Aorta (tissue), 5 donors: Measurements from ENCODE around the gene CAPN8. TPM values are rescaled to one million over a fixed set of nuclear protein-coding genes. Genes with fewer than 3 reads are reported as not detected.

ENCODE experiments used
- ATAC-seq: fragments of 200-7000 bp; cut with Tn5 transposase; one replicate; pipeline ENCODE4 v1.9.1; 2022; ENCODE audit warnings: moderate library complexity; ENCODE audit not compliant: low FRiP score
- DNase-seq, 2 donors: peaks; one replicate each; pipeline ENCODE4 v3.0.0-alpha.2; 2020
- H3K27ac ChIP-seq, 2 donors: one replicate each; pipeline ENCODE4 v1.5.1; 2013; ENCODE audit warnings: low read length in 2 of 2, mild to moderate bottlenecking in 2 of 2, moderate library complexity in 2 of 2, control low read depth in 1 of 2, inconsistent platforms in 1 of 2, low read depth in 1 of 2
- H3K27me3 ChIP-seq, 2 donors: one replicate each; pipeline ENCODE4 v1.6.1; 2013; ENCODE audit warnings: control low read depth in 1 of 2, low read length in 1 of 2, mild to moderate bottlenecking in 1 of 2, moderate library complexity in 1 of 2; ENCODE audit not compliant: insufficient read depth in 2 of 2, control insufficient read depth in 1 of 2
- H3K36me3 ChIP-seq, 2 donors: one replicate each; pipeline ENCODE4 v1.6.1; 2013; ENCODE audit warnings: control low read depth in 1 of 2, low read length in 1 of 2, mild to moderate bottlenecking in 1 of 2; ENCODE audit not compliant: insufficient read depth in 2 of 2, control insufficient read depth in 1 of 2
- H3K4me1 ChIP-seq, 2 donors: one replicate each; pipeline ENCODE4 v1.6.1; 2013; ENCODE audit warnings: low read length in 2 of 2, control low read depth in 1 of 2, mild to moderate bottlenecking in 1 of 2, moderate library complexity in 1 of 2; ENCODE audit not compliant: insufficient read depth in 2 of 2, control insufficient read depth in 1 of 2
- H3K4me3 ChIP-seq, 2 donors: one replicate each; pipeline ENCODE4 v1.5.1; 2013; ENCODE audit warnings: low read length in 2 of 2, control low read depth in 1 of 2, mild to moderate bottlenecking in 1 of 2
- H3K9me3 ChIP-seq: one replicate; pipeline ENCODE4 v1.6.1; 2013; ENCODE audit warnings: mild to moderate bottlenecking, low read length; ENCODE audit not compliant: control insufficient read depth
- WGBS, 2 donors: extraction: QIAGEN DNeasy Blood & Tissue Kit; methylation state at CpG; one replicate each; pipeline ENCODE4 v1.1.7; 2013; 5-methylcytosine and 5-hydroxymethylcytosine counted together
- intact Hi-C, 2 donors: fragments of 100-400 bp; cut with DNase I; formaldehyde crosslinking; loops; one replicate each; pipeline versions ENCODE4 v1.14.2 to v1.15.0; 2022
- polyA plus RNA-seq, 2 donors: library from polyadenylated mRNA; stranded (reverse); fragments of 200-250 nt; gene quantifications; one replicate each; pipeline ENCODE4 v1.2.3, GENCODE V29; 2013
- total RNA-seq, 2 donors: library from RNA; stranded (reverse); fragmentation: NEBNext Ultra II Directional; extraction: Animal tissue kit (Norgen Biotek cat#: 25700); gene quantifications; one replicate each; pipeline ENCODE4 v1.2.1, GENCODE V29; 2021
- donor health status: healthy with polysubstance abuse.
- donor health status: Bipolar disorder and iron deficiency.
- donor health status: DM: no; HTN: no; CAD: no.
- donor health status: DM: no; HTN: no; CAD: no.
- donor health status: DM: yes; HTN: yes; CAD: no.

CAPN8 gene
- total and polyA plus RNA-seq, 4 donors: 0.33 to 2.9 (median 0.45) TPM; not detected in 1

GRCh38 chr1:223691121-223691520 is 25.6 kb upstream of the CAPN8 start:
- no peak overlapping the region for H3K4me3 ChIP-seq
- 66 to 84% methylated on average over 4 of the region's 4 CpGs for WGBS, 2 donors
- intact Hi-C loops: no loop called here

GRCh38 chr1:223684488-223684792 is 18.9 kb upstream of the CAPN8 start:
- no peaks in the 10 kb centered on the region for H3K36me3 ChIP-seq
- WGBS, 2 donors: 79 to 84% methylated on average over 3 of the region's 3 CpGs
- H3K27me3 ChIP-seq: peaks cover 0 to 1% of the 10 kb centered on the region in 2 donors
- intact Hi-C loops: loop anchor here (5.0 kb wide), 1 partner anchor 552 kb away; no protein-coding TSS in a partner anchor
- DNase-seq (no peak), ATAC-seq (no peak)
- H3K4me1 ChIP-seq: no peaks in the 10 kb centered on the region
- H3K9me3 ChIP-seq: peaks cover 2% of the 10 kb centered on the region
- H3K27ac ChIP-seq: no peak overlapping the region
- no peak overlapping the region for H3K4me3 ChIP-seq

More at GRCh38 chr1:223691121-223691520, 25.6 kb upstream of the CAPN8 start:
- Histone ChIP-seq H3K27me3 (no peaks in the 10 kb centered on the region), H3K36me3 (no peaks in the 10 kb centered on the region), H3K9me3 (peaks cover 1% of the 10 kb centered on the region), H3K27ac (no peak overlapping the region), H3K4me1 (no peaks in the 10 kb centered on the region)
- DNase-seq (no peak), ATAC-seq (no peak)

- intact Hi-C loops: loop anchor here (5.0 kb wide), 1 partner anchor 552 kb away; no protein-coding TSS in a partner anchor
- Histone ChIP-seq H3K36me3 (no peaks in the 10 kb centered on the region), H3K27me3 (peaks cover 0 to 1% of the 10 kb centered on the region in 2 donors), H3K9me3 (peaks cover 2% of the 10 kb centered on the region), H3K4me1 (no peaks in the 10 kb centered on the region), H3K27ac (no peak overlapping the region), H3K4me3 (no peak overlapping the region)
- 60 to 61% methylated on average over 9 of the region's 9 CpGs for WGBS, 2 donors
- ATAC-seq (no peak), DNase-seq (no peak)
These were observed 18.3 kb upstream of the CAPN8 start for GRCh38 chr1:223683586-223684487.

GRCh38 chr1:223682502-223682901 is 17.0 kb upstream of the CAPN8 start:
- ATAC-seq (no peak), DNase-seq (no peak)
- intact Hi-C loops: loop anchor here (5.0 kb wide), 1 partner anchor 550 kb away; no protein-coding TSS in a partner anchor
- Histone ChIP-seq H3K4me3 (no peak overlapping the region), H3K27me3 (peaks cover 0 to 1% of the 10 kb centered on the region in 2 donors), H3K27ac (no peak overlapping the region), H3K36me3 (no peaks in the 10 kb centered on the region), H3K9me3 (peaks cover 2% of the 10 kb centered on the region), H3K4me1 (no peaks in the 10 kb centered on the region)
- WGBS, 2 donors: 84 to 91% methylated on average over 3 of the region's 3 CpGs

- H3K27me3 ChIP-seq: no peaks in the 10 kb centered on the region
- 94 to 97% methylated on average over 2 of the region's 2 CpGs for WGBS, 2 donors
- H3K36me3 ChIP-seq: no peaks in the 10 kb centered on the region
- intact Hi-C loops: loop anchor here (5.0 kb wide), 1 partner anchor 548 kb away; no protein-coding TSS in a partner anchor
- no peak overlapping the region for H3K27ac ChIP-seq
- H3K4me3 ChIP-seq: no peak overlapping the region
- ATAC-seq: no peak
- peaks cover 1% of the 10 kb centered on the region for H3K9me3 ChIP-seq
- H3K4me1 ChIP-seq: no peaks in the 10 kb centered on the region
- DNase-seq: no peak
These were observed 14.7 kb upstream of the CAPN8 start for GRCh38 chr1:223680188-223680587.

- WGBS, 2 donors: 85 to 87% methylated on average over 6 of the region's 6 CpGs
- H3K27me3 ChIP-seq: no peaks in the 10 kb centered on the region
- peaks cover 5% of the 10 kb centered on the region for H3K9me3 ChIP-seq
- H3K27ac ChIP-seq: no peak overlapping the region
- no peaks in the 10 kb centered on the region for H3K36me3 ChIP-seq
- ATAC-seq (no peak), DNase-seq (no peak)
- H3K4me3 ChIP-seq: no peak overlapping the region
- no peaks in the 10 kb centered on the region for H3K4me1 ChIP-seq
- intact Hi-C loops: no loop called here
These were observed 13.3 kb upstream of the CAPN8 start for GRCh38 chr1:223678841-223679240.

GRCh38 chr1:223674119-223674890 is 8.8 kb upstream of the CAPN8 start:
- Histone ChIP-seq H3K4me1 (no peaks in the 10 kb centered on the region), H3K36me3 (no peaks in the 10 kb centered on the region), H3K27ac (no peak overlapping the region), H3K9me3 (peaks cover 5% of the 10 kb centered on the region), H3K4me3 (no peak overlapping the region), H3K27me3 (no peaks in the 10 kb centered on the region)
- no peak for ATAC-seq
- intact Hi-C loops: no loop called here
- DNase-seq: no peak
- 71% methylated on average over 5 of the region's 5 CpGs for WGBS, 2 donors

- WGBS, 2 donors: 69 to 72% methylated on average over 7 of the region's 7 CpGs
These were observed 5.1 kb upstream of the CAPN8 start for GRCh38 chr1:223670458-223671159.

More at GRCh38 chr1:223670458-223671159, 5.1 kb upstream of the CAPN8 start:
- intact Hi-C loops: no loop called here
- Histone ChIP-seq H3K27me3 (no peaks in the 10 kb centered on the region), H3K9me3 (peaks cover 5% of the 10 kb centered on the region), H3K4me1 (no peaks in the 10 kb centered on the region), H3K4me3 (no peak overlapping the region), H3K27ac (no peak overlapping the region), H3K36me3 (no peaks in the 10 kb centered on the region)
- no peak for DNase-seq
- no peak for ATAC-seq
